ENCODE results near the gene EFCAB8. TPM values are rescaled to one million over a fixed set of nuclear protein-coding genes. Genes with fewer than 3 reads are reported as not detected.

Gene EFCAB8
- total RNA-seq, 1 experiment from 2014 or later, result 0.09 TPM

- Histone ChIP-seq H4K5ac (ENCODE audit: insufficient read length, low read depth, low read length) (no peak overlapping the region), H3K9ac (ENCODE audit: extremely low read depth, insufficient read length, low read length) (no peak overlapping the region), H2BK120ac (ENCODE audit: low read depth, low read length, poor library complexity, severe bottlenecking) (no peak overlapping the region), H3K18ac (ENCODE audit: insufficient read length, low read depth, low read length) (no peak overlapping the region), H2BK12ac (ENCODE audit: insufficient read length, low read depth, low read length) (no peak overlapping the region), H3K4me2 (ENCODE audit: insufficient read depth, insufficient read length, low read length) (no peak overlapping the region), H3K4ac (ENCODE audit: low read depth, low read length) (no peak overlapping the region), H2AFZ (ENCODE audit: low read length) (no peak overlapping the region), H3K56ac (ENCODE audit: insufficient read length, low read depth, low read length) (no peak overlapping the region), H3K27me3 (ENCODE audit: insufficient read depth, low read length) (no peaks in the 10 kb centered on the region), H4K8ac (replicated peaks; ENCODE audit: insufficient read length, low read depth, low read length) (no peak overlapping the region), H3K9me3 (ENCODE audit: control insufficient read depth, low read depth, low read length) (no peaks in the 10 kb centered on the region), H3K27ac (ENCODE audit: insufficient read length, low read depth, low read length) (no peak overlapping the region), H4K20me1 (ENCODE audit: control insufficient read depth, insufficient read depth, insufficient read length) (no peaks in the 10 kb centered on the region), H3K79me2 (ENCODE audit: insufficient read depth, low read length) (no peaks in the 10 kb centered on the region), H3T11ph (ENCODE audit: low read length) (no peak overlapping the region), H3K4me1 (ENCODE audit: insufficient read depth, low read length) (no peaks in the 10 kb centered on the region), H2BK5ac (ENCODE audit: insufficient read length, low read length) (no peak overlapping the region), H2BK15ac (ENCODE audit: low read depth, low read length) (no peak overlapping the region), H3K23me2 (ENCODE audit: insufficient read length, low read depth, low read length, poor library complexity, severe bottlenecking) (no peaks in the 10 kb centered on the region), H3K79me1 (ENCODE audit: insufficient read depth, low read depth, low read length, poor library complexity, severe bottlenecking) (no peaks in the 10 kb centered on the region), H2BK20ac (ENCODE audit: low read depth, low read length, poor library complexity, severe bottlenecking) (no peak overlapping the region), H3K14ac (ENCODE audit: insufficient read depth, low read length) (no peak overlapping the region), H2AK5ac (ENCODE audit: insufficient read length, low read length) (no peak overlapping the region), H4K91ac (ENCODE audit: insufficient read length, low read depth, low read length) (no peak overlapping the region), H3K23ac (ENCODE audit: insufficient read length, low read depth, low read length) (no peak overlapping the region)
- no peak for TF ChIP-seq CTCF (conservative IDR thresholded peaks at IDR 0.05)
- Mint-ChIP-seq H3K4me3 (no peak overlapping the region), H3K36me3 (ENCODE audit: insufficient read depth in 1 of 3, low read depth in 3 of 3) (no peaks in the 10 kb centered on the region), H3K4me1 (peaks cover 3 to 4% of the 10 kb centered on the region in 2 experiments; a peak in 2 of 4 replicates), H3K27me3 (ENCODE audit: low read depth) (peaks cover 5% of the 10 kb centered on the region), H3K27ac (no peak overlapping the region; a peak in 1 of 7 replicates), H3K9me3 (no peaks in the 10 kb centered on the region)
- DNase-seq, result no peak
- no CpG with 5 or more reads among the region's 3 CpGs for WGBS (ENCODE audit: extremely low coverage, insufficient read length, low lambda C conversion rate)
These were observed 70.4 kb downstream of the EFCAB8 start for GRCh38 chr20:32929162-32929561.

Data from H9 (cell line).